ENCODE measurements around the gene LPCAT3.

DNA sequence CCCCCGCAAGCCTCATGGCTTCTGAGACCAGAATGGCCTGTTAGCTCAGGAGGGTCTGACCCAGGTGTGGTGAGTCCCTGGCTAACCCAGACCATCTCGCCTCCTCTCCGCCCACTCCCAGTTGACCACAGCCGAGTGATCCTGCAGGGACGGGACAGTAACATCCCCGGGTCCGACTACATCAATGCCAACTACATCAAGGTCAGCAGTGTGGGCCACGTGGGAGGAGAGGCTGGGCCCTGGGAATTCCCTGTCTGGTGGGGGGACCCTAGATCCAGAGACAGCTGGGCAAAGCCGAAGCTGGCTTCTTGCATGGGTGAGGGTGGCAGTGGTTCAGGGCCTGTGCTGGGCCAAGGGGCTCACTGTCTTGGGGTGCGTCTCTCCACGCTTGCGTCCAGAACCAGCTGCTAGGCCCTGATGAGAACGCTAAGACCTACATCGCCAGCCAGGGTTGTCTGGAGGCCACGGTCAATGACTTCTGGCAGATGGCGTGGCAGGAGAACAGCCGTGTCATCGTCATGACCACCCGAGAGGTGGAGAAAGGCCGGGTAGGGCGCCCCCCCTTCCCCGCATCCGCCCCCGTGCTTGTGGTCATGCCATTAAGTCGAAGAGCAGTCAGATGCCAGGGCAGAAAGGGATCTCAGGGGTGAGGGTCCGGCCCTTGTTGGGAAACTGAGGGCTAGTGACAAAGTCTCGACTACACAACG is 62.1 kb downstream of the LPCAT3 start:
- TF ChIP-seq EP300 (IDR thresholded peaks at IDR 0.05; ENCODE audit: borderline replicate concordance) (no peak), CREB1 (IDR thresholded peaks at IDR 0.05; ENCODE audit: low read depth) (no peak), YY1 (IDR thresholded peaks at IDR 0.05; ENCODE audit: low read depth) (no peak), TAF1 (IDR thresholded peaks at IDR 0.05; ENCODE audit: low read depth) (no peak), EGR1 (IDR thresholded peaks at IDR 0.05) (no peak)

All from Ishikawa (cell line).